Caco-2 (cell line): Measurements from ENCODE around the gene ACTN1. TPM values are rescaled to one million over a fixed set of nuclear protein-coding genes. Genes with fewer than 3 reads are reported as not detected.

ENCODE experiments used
- BruUV-seq: library from RNA; stranded (reverse); fragments of 400-500 nt; replicated peaks from 2 replicates; lab custom pipeline; 2021; lab: Mats Ljungman, UMichigan
- CTCF ChIA-PET: fragments of 300-600 bp; sonication (Branson Sonifier 250); formaldehyde crosslinking; loops from one replicate; lab custom pipeline; 2022; ENCODE audit warnings: antibody characterized with exemption; lab: Charles Lee
- POLR2A ChIA-PET: fragments of 300-600 bp; sonication (Branson Sonifier 250); formaldehyde crosslinking; loops from one replicate; lab custom pipeline; 2022; ENCODE audit warnings: antibody characterized with exemption; lab: Charles Lee
- DNase-seq, 2 experiments: peaks; one replicate each; pipeline versions ENCODE4 v3.0.0 to v3.0.0-alpha.2; 2020 to 2022
- H3K27me3 ChIP-seq: replicated peaks from 2 replicates; pipeline ENCODE4 v1.6.0; 2011; ENCODE audit warnings: low read length; ENCODE audit not compliant: control insufficient read depth, insufficient read depth
- H3K36me3 ChIP-seq: 2 replicates; pipeline ENCODE4 v1.5.1; 2011; ENCODE audit warnings: low read length; ENCODE audit not compliant: control insufficient read depth, insufficient read depth
- H3K4me1 ChIP-seq: fragments of 250-450 bp; sonication (Bioruptor Pico); 2 replicates; pipeline ENCODE4 v1.5.1; 2020; ENCODE audit warnings: mild to moderate bottlenecking
- H3K4me3 ChIP-seq: 2 replicates; pipeline ENCODE4 v1.5.1; 2011; ENCODE audit warnings: low read depth, mild to moderate bottlenecking, control low read depth, low read length
- H3K9me3 ChIP-seq: fragments of 250-450 bp; sonication (Bioruptor Pico); 2 replicates; pipeline ENCODE4 v1.5.1; 2020; ENCODE audit warnings: mild to moderate bottlenecking, moderate library complexity
- H3K27ac Mint-ChIP-seq: one replicate; pipeline ENCODE4 v1.8.0; 2022; ENCODE audit warnings: mixed read lengths; ENCODE audit not compliant: unreplicated experiment
- H3K27me3 Mint-ChIP-seq: one replicate; pipeline ENCODE4 v1.8.0; 2022; ENCODE audit warnings: mixed read lengths; ENCODE audit not compliant: insufficient read depth, unreplicated experiment
- H3K36me3 Mint-ChIP-seq: one replicate; pipeline ENCODE4 v1.8.0; 2022; ENCODE audit warnings: mild to moderate bottlenecking, mixed read lengths; ENCODE audit not compliant: insufficient read depth, unreplicated experiment
- H3K4me1 Mint-ChIP-seq: one replicate; pipeline ENCODE4 v1.8.0; 2022; ENCODE audit warnings: low read depth, mixed read lengths; ENCODE audit not compliant: unreplicated experiment
- H3K4me3 Mint-ChIP-seq: one replicate; pipeline ENCODE4 v1.8.0; 2022; ENCODE audit warnings: mild to moderate bottlenecking, moderate library complexity, mixed read lengths; ENCODE audit not compliant: unreplicated experiment
- H3K9me3 Mint-ChIP-seq: one replicate; pipeline ENCODE4 v1.8.0; 2022; ENCODE audit warnings: mixed read lengths; ENCODE audit not compliant: unreplicated experiment
- CTCF ChIP-seq, 2 experiments: fragments of 200-600 bp in 1 of 2; IDR thresholded peaks; 1 replicate in 1 of 2; 2 replicates in 1 of 2; pipeline versions ENCODE4 v1.5.1 to v1.8.0; 2011 to 2022; ENCODE audit warnings: antibody characterized with exemption in 1 of 2, control low read depth in 1 of 2, inconsistent platforms in 1 of 2, low read depth in 1 of 2, low read length in 1 of 2, mild to moderate bottlenecking in 1 of 2, moderate library complexity in 1 of 2; ENCODE audit not compliant: insufficient read depth in 1 of 2, severe bottlenecking in 1 of 2, unreplicated experiment in 1 of 2
- intact Hi-C: fragments of 100-400 bp; cut with micrococcal nuclease; formaldehyde crosslinking; loops from one replicate; pipeline ENCODE4 v1.10.0; 2022; ENCODE audit not compliant: unreplicated experiment
- total RNA-seq: library from RNA; stranded (reverse); gene quantifications from 2 replicates; pipeline ENCODE4 v1.2.3, GENCODE V29; 2022

Gene ACTN1
- total RNA-seq, 1 experiment from 2014 or later = 170 TPM

GRCh38 chr14:68948686-68949600, 30.2 kb downstream of the ACTN1 start:
- Mint-ChIP-seq H3K36me3 (peaks cover 21% of the 10 kb centered on the region), H3K27ac (no peak overlapping the region), H3K4me3 (no peak overlapping the region), H3K9me3 (no peaks in the 10 kb centered on the region), H3K4me1 (peaks cover 24% of the 10 kb centered on the region), H3K27me3 (no peaks in the 10 kb centered on the region)
- BruUV-seq = no TSS peak
- Histone ChIP-seq H3K27me3 (no peaks in the 10 kb centered on the region), H3K4me3 (no peak overlapping the region), H3K36me3 (no peaks in the 10 kb centered on the region), H3K4me1 (peaks cover 25% of the 10 kb centered on the region), H3K9me3 (no peaks in the 10 kb centered on the region)
- no peak for TF ChIP-seq CTCF (IDR thresholded peaks at IDR 0.05; ENCODE audit: insufficient read depth in 1 of 2, low read depth in 1 of 2, low read length in 1 of 2, severe bottlenecking in 1 of 2, unreplicated experiment in 1 of 2)
- intact Hi-C loops = no loop called here
- POLR2A ChIA-PET = interaction anchor here (0.5 kb wide), 1 partner anchor 817 kb away, joined by 4 read pairs; no protein-coding TSS in a partner anchor
- CTCF ChIA-PET = no interaction called here
- no peak for DNase-seq

- no peaks in the 10 kb centered on the region for H3K27me3 ChIP-seq
- no peaks in the 10 kb centered on the region for H3K27me3 Mint-ChIP-seq
- no peaks in the 10 kb centered on the region for H3K9me3 ChIP-seq
- TF ChIP-seq CTCF (IDR thresholded peaks at IDR 0.05; ENCODE audit: insufficient read depth in 1 of 2, low read depth in 1 of 2, low read length in 1 of 2, severe bottlenecking in 1 of 2, unreplicated experiment in 1 of 2) = no peak
- ChIA-PET POLR2A (interaction anchor here (0.6 kb wide), 1 partner anchor 38 kb away, joined by 3 read pairs; no protein-coding TSS in a partner anchor), CTCF (no interaction called here)
- H3K4me1 ChIP-seq = peaks cover 25% of the 10 kb centered on the region
- BruUV-seq = no TSS peak
- intact Hi-C loops = no loop called here
- no peak overlapping the region for H3K4me3 ChIP-seq
- peaks cover 23% of the 10 kb centered on the region for H3K36me3 Mint-ChIP-seq
- no peaks in the 10 kb centered on the region for H3K9me3 Mint-ChIP-seq
- no peak overlapping the region for H3K4me3 Mint-ChIP-seq
- no peaks in the 10 kb centered on the region; the same call in 1 of the 2 replicates for H3K36me3 ChIP-seq
- peaks cover 30% of the 10 kb centered on the region for H3K4me1 Mint-ChIP-seq
- H3K27ac Mint-ChIP-seq = no peak overlapping the region
- no peak for DNase-seq
Observed at GRCh38 chr14:68947802-68948201, 31.3 kb downstream of the ACTN1 start.

- Mint-ChIP-seq H3K27me3 (no peaks in the 10 kb centered on the region), H3K36me3 (peaks cover 28% of the 10 kb centered on the region), H3K27ac (no peak overlapping the region), H3K9me3 (no peaks in the 10 kb centered on the region), H3K4me1 (peaks cover 42% of the 10 kb centered on the region), H3K4me3 (no peak overlapping the region)
- H3K27me3 ChIP-seq = no peaks in the 10 kb centered on the region
- TF ChIP-seq CTCF (IDR thresholded peaks at IDR 0.05; ENCODE audit: insufficient read depth in 1 of 2, low read depth in 1 of 2, low read length in 1 of 2, severe bottlenecking in 1 of 2, unreplicated experiment in 1 of 2) = no peak
- intact Hi-C loops = no loop called here
- no peak overlapping the region for H3K4me3 ChIP-seq
- no peak for DNase-seq
- no peaks in the 10 kb centered on the region for H3K9me3 ChIP-seq
- no peaks in the 10 kb centered on the region; the same call in 1 of the 2 replicates for H3K36me3 ChIP-seq
- POLR2A ChIA-PET = no interaction called here
- no TSS peak for BruUV-seq
- CTCF ChIA-PET = no interaction called here
- H3K4me1 ChIP-seq = peaks cover 37% of the 10 kb centered on the region
Observed at GRCh38 chr14:68946489-68946822, 32.6 kb downstream of the ACTN1 start.
